Stimulated activated CD4-positive, alpha-beta T cell treated with anti-CD3 and anti-CD28 coated beads, Interleukin-1b, Interleukin-23, amount 100 ng/mL, for 24 hours (primary cell): Measurements from ENCODE around the gene TBXA2R.

Experiments used
- DNase-seq, 4 experiments: peaks; one replicate each; pipeline ENCODE4 v3.0.0-alpha.2; 2020; ENCODE audit warnings: low read depth in 4 of 4, low spot score in 1 of 4

TBXA2R gene

DNA sequence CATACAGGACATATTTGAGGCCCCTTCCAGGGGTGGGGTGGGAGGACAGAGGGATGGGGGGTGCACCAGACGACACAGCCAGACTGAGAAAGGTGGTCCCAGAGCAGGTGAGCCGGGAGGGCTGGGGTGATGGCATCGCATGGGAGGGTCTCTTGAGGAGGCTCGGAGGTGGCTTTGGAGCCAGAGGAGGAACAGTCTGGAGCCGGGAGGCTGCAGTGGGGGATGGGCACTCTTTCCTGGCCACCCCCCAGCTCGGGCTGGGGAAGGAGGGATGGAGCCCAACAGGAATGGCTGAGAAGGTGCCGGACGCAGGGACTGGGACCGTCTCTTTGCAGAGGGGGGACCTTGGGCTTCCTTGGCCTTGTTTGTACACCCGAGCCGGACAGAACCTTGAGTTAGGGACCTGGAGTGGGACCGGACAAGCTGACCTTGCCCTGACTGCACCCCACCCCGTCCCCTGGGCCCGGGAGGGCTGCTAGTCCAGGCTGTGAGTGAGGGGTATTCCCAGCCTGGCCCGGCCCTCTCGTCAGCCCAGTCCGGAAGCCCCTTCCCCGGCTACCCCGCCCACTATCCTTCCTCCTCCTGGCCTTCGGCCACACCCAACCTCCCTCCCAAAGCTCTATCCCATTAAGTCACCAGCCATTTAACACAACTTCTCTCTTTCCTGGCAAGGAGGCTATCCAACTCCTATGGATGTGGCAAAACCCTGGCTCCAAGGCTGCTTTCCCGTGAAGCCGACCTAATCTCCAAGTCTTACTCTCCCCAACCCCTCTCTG is 816 bp upstream of the TBXA2R start:
- no peak for DNase-seq

DNA sequence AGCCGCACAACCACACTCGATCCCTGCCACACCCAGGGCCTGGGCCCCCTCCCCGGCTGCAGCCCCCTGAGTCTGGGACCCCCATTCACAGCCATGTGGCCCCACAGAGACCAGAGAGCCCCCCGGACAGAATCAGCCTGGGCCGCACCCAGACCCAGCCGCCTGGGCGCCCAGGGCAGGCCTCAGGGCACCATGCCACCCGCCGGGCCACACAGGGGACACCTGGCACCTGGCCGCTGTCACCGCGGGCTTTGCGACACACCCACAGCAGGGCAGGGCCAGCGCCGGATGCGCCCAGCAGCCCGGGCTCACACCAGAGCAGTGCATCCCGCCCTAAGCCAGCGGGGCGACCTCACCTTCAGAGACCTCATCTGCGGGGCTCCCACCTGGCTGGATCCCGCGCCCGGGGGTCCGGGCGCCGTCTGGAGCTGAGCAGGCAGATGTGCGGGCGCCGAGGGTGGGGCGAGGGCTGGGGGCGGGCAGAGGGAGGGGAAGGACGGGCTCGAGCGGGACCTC is 443 bp downstream of the TBXA2R start:
- no peak for DNase-seq

DNA sequence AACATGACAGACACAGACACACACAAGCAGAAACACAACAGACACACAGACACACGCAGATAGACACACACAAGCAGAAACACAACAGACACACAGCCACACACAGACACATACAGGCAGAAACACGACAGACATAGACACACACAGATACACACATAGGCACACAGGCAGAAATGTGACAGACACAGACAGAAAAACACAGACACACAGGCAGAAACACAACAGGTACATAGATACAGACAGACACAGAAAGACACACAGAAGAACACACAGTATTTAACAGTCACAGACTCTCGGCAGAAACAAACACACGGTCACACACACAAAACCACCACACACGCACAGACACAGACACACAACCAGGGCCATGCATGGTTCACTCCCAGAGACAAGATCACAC is 905 bp downstream of the TBXA2R start:
- DNase-seq = no peak

DNA sequence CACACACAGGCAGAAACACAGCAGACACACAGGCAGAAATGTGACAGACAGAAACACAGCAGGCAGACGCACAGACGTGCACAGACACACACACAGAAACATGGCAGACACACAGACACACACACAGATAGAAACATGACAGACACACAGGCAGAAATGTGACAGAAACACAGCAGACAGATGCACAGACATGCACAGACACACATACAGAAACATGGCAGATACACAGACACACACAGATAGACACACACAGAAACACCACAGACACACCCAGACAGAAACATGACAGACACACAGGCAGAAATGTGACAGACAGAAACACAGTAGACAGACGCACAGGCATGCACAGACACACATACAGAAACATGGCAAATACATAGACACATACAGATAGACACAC is 1.3 kb downstream of the TBXA2R start:
- DNase-seq = no peak

DNA sequence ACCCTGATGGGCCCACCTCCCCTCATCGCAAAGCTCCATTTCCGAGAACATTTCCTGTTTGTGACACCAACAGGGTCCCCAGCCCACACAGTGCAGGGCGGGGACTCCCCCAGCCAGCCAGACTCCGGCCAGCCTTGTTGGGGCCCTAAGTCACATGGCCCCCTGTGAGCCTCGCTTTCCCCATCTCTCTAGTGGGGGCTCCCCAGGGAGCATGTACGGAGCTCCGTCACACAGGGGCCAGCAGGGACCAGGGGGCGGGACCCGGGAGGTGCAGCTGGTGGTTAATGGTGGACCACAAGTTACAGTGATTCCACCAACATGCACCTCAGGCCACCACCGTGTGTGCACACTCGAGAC is 1.7 kb downstream of the TBXA2R start:
- DNase-seq = no peak

DNA sequence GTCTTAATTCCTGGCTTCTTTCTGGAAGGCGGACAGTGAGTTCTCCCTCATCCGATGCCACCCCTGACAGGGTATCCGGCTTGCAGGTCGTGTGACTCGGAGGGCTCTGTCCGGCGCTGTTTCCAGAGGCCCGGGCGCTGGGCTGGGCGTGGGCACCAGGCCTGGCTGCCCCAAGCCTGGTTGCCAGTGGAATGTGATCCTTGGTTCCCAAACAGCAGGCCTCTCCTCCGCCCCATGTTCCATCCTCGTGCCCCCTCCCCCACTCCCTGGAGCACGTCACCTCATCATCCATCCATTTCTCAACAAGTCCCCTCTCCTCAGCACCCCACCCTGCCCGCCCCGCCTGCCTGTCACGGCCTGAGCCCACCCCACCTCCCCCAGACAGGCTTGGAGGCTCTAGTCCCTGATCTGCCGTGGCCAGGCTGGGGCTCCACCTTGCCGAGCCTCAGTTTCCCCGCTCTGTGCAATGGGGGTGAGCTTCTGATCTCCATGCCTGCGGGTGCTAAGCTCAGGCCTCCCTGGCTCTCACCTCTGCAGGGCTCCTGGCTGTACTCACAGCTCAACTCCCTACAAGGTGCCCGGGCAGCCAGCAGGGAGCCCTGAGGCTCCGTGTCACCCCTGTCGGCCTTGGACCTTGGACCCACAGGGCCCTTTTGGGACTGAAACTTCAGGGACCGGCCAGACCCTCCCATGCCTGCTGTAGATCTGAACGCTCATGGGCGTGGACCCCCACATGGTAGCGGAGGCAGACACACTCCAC is 2.3 kb downstream of the TBXA2R start:
- DNase-seq = no peak

DNA sequence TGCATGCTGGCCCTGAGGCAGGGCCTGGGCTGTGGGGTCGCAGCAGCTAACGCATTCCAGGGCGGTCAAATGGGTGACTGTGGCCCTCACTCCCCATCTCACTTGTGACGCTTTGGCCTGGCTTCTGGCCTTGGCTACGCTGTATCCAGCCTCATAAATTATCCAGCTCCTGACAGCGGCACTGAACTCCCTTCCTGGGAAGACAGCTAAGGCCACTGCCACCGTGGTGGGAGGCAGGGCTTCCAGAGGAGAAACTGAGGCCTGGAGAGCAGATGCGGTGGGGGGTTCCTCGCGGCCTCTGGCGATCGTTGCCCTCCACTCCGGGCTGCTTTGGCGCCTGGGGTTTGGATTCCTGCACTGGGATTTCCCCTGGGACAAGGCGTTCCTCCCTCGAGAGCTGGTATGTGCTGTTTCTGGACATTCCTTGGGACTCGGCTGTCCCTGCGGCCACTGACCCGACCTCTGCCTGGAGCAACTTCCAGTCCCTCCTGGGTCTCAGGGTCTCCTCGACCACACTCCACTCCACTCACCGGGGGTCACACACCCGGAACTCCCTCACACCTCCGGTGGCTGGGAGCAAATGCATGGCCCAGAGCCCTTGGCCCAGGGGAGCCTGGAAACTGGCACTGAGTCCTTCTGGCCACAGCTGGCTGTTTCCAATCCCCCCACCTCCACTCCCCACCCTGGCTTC is 3.4 kb downstream of the TBXA2R start:
- no peak for DNase-seq

DNA sequence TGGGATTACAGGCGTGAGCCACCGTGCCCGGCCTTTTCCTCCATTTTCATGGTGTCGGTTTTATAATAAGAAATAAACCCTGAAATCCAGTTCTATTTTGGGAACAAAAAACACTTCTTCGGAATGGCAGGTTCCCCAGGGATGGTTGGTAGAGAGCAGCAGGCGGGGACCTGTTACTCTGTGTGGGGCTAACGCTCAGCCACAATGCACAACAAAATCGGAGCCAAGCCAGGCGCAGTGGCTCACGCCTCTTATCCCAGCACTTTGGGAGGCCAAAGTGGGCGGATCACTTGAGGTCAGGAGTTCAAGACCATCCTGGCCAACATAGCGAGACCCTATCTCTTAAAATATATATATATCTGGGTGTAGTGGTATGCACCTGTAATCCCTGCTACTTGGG is 5.7 kb downstream of the TBXA2R start:
- DNase-seq = no peak

DNA sequence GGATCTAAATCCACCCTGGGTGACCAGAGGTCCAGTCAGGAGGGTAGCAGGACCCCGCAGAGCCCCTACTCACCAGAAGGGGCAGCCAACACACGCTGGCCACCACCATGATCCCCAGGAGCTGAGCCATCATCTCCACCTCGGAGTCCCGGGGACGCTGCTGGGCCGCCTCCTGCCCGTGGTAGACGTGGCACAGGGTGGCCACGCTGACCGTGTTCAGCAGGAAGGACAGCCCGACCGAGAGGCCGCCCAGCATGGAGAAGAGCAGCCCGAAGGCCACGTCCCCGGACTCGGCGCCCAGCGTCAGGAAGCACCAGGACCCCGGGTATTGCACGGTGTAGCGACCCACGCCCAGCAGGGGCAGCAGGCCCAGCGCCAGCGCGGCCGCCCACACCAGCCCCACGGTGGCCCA is 6.9 kb downstream of the TBXA2R start:
- no peak for DNase-seq

DNA sequence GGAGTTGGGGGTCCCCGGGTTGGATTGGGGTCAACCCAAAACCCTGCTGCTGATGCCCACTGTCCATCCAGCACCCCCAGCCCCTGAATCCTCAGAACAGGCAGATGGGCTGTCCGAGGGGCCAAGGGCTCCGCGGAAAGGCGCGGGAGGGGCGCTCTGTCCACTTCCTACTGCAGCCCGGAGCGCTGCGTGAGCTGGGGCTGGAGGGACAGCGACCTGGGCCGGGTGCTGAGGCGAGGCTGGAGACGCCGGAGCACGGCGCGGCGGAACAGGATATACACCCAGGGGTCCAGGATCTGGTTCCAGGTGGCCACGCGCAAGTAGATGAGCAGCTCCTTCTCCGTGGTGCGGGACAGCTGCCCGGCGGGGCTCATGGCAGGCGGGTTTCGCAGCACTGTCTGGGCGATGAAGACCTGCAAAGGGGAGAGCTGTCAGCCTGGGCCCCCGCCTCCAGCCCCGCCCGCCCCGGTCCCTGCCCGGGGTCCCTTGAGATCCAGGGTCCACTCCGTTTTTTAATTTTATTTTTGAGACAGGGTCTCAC is 11.1 kb downstream of the TBXA2R start:
- DNase-seq = no peak

DNA sequence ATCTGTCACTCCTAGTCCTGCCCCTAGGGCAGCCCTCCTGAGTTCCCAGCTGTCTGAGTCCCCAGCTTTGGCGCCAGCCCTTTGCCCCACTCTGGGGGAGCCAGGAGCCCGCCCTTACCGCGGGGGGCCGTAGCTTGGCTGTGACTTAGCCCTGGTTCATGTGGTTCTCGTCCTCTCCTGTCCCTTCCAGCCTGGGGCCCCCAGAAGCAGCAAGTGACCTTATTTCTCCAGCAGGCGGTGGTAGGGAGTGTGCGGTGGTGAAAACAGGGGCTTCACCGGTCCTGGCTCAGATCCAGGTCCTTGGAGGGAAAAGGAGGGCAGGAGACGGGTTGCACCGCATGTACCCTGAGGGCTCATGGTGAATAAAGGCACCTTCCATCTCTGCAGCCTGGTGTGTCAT is 13.5 kb downstream of the TBXA2R start:
- DNase-seq = no peak

DNA sequence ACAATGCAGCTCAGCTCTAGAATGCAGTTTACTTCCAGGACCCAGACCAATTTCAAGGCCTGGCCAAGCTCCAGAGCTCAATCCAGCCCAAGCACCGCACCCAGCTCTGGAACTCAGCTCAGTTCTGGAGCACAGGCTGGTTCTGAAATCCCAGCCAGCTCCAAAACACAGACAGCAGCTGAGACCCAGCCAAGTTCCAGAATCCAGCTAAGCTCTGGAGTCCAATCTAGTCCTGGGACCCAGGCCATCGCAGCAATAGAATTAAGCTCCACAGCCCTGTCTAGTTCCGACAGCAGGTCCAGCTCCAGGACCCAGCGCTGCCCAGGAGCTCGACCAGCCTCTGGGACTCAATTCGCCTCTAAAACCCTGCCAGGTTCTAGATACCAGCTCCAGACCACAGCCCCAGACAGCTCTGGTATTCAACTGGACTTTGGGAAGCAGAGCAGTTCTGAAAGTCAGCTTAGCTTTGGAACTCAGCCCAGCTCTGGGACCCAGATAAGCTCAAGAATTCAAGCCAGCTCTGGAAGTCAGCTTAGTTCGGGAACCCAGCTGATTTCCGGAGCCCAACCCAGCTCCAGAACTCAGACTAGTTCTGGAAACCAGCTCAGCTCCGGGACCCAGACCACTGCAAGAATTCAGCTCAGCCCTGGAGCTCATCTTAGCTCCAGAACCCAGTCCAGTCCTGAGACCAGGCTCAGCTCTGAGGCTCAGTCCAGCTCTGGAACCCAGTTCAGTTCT is 14.6 kb downstream of the TBXA2R start:
- no peak for DNase-seq

DNA sequence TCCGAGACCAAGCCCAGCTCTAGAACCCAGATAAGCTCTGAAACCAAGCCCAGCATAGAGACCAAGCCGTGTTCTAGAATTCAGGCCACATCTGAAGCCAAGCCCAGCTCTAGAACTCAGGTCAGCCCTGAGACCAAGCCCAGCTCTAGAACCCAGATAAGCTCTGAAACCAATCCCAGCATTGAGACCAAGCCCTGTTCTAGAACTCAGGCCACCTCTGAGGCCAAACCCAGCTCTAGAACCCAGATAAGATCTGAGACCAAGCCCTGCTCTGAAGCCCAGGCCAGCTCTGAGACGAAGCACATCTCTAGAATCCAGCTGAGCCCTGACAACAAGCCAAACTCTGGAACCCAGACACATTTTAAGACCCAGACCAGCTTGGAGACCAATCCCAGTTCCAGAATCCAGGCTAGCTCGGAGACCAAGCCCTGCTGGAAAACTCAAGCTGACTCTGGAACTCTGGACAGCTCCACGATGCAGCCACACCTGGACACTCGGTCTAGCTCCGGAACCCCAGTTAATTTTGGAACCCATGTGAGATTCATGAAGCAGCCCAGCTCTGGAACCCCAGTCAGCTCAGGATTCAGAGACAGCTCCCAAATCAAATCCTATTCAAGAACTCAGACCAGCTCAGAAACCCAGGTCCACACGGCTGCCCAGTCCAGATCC is 15.6 kb downstream of the TBXA2R start:
- no peak for DNase-seq

DNA sequence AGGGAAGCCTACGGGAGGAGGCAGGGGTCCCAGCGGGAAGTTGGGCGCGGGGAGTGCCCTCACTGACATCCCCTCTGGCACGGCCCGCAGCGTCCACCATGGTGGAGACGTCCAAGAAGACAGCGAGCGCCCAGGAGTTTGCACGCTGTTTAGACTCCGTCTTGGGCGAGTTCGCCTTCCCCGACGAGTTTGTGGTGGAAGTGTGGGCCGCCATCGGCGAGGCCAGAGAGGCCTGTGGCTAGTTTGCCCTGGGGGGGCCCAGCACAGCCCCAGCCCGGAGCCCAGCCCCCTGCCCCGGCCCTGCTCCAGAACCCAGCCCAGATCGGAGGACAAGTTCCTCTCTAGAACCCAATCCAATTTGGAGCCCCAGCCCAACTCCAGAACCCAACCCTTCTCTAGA is 16.7 kb downstream of the TBXA2R start:
- no peak for DNase-seq

DNA sequence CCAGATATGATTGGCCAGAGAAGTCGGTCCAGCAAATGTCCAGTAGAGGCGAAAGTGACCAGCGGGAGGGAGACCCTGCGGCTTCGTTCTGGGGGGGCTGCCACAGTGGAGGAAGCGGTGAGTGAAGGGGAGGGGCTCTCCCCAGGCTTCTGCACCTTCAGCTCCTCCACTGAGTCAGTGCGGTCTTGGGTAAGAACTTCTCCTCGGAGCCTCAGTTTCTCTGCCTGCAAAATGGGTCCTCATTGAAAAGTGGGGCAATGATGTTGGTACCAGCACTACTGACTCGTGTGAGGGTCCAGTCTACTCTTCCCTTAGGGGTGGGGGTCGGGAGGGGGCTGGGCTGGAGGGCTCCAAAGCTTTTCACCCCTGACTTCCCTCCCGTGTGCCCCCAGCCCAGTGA is 17.2 kb downstream of the TBXA2R start:
- no peak for DNase-seq

DNA sequence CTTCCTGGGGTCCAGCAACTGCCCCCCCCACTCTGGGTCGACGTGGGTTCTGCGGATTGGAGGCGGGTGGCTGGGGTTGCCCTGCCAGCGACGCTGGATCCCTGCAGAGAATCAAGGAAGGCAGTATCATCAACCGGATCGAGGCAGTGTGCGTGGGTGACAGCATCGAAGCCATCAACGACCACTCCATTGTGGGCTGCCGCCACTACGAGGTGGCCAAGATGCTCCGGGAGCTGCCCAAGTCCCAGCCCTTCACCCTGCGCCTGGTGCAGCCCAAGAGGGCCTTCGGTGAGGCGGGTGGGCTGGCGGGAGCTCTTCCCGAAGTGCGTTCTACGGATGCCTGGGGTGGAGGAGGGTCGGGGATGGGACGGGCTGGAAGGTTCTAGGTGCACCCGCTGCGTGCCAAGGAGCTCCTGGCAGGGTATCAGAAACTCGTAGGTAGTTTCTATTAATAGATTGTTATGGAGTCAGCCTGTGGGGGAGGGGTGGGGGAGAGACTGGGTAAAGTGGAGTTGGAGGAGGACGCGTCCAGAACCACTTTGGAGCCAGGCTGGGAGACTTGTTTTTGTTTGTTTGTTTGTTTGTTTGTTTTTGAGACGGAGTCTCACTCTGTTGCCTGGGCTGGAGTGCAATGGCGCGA is 19.8 kb downstream of the TBXA2R start:
- no peak for DNase-seq

DNA sequence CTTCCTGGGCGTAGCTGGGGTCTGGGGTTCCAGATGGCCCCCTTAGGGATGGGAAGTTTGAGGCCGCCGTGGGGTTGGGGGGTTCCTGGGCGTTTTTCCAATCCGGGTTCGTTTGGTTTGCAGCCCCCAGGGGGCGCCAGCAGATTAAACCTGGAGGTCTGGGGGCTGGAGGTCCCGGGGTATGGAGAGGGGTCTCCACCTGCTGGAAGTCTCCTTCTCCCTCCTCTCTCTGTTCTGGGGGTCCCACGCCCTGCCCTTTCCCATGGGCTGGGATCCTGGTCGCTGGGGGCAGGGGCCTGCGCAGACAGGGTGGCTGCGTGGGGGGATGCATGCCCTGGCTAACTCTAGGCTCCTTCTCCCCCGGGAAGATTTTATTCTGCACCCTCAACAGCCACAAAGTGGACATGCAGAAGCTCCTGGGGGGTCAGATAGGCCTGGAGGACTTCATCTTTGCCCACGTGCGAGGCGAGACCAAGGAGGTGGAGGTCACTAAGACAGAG is 20.5 kb downstream of the TBXA2R start:
- DNase-seq = no peak

DNA sequence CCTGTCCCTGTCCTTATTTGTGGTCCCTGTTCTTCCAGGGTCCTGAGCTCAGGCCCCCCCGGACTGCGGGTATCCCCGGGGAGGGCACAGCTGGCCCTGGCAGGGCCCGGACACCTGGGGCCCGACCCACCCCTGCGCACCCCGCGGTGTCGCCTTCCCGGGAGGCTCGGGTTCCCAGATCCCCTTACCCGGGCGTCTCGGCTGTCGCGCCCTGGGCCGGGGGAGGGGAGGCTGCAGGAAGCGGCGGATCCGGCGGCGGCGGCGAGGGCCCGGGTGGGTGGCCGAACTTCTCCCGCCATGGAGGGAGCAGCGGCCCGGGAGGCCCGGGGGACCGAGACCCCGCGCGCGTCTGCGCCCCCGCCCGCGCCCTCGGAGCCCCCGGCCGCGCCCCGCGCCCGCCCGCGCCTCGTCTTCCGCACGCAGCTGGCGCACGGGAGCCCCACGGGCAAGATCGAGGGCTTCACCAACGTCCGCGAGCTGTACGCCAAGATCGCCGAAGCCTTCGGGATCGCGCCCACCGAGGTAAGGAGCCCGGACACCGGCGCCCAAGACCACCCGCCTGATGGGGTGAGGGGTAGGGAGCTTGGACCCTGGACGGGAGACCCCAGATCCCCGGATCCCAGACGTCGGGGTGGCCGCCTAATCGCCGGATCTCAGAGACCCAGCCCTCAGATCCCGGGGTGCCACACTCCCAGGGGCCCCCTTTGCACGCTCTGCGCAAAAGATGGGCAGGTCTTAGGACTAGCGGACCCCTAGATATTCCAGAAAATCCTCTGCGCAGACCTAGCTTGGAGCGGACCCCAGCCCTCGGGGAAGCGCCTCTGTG is 21.2 kb downstream of the TBXA2R start, which contains the start of gene GIPC3:
TSS of gene GIPC3 (plus strand) at position 178 of the 826 bp plus-strand sequence. CDS start at position 298, 120 bp downstream.
- no peak for DNase-seq
